GM19324 (cell line): ENCODE measurements around the gene CTTNBP2NL.
"Not testable (repeated sequence)": the region's sequence is repeated elsewhere in the genome, so short reads cannot be mapped to it uniquely, and the experiment has no call there.

ENCODE experiments used
- ATAC-seq: cut with Tn5 transposase; IDR thresholded peaks from one replicate; pipeline ENCODE4 v1.9.1; 2021; ENCODE audit warnings: mild to moderate bottlenecking, moderate library complexity; ENCODE audit not compliant: unreplicated experiment, low FRiP score

CTTNBP2NL gene

GRCh38 chr1:112386024-112386723 is 9.8 kb upstream of the CTTNBP2NL start:
- ATAC-seq = no peak

DNA sequence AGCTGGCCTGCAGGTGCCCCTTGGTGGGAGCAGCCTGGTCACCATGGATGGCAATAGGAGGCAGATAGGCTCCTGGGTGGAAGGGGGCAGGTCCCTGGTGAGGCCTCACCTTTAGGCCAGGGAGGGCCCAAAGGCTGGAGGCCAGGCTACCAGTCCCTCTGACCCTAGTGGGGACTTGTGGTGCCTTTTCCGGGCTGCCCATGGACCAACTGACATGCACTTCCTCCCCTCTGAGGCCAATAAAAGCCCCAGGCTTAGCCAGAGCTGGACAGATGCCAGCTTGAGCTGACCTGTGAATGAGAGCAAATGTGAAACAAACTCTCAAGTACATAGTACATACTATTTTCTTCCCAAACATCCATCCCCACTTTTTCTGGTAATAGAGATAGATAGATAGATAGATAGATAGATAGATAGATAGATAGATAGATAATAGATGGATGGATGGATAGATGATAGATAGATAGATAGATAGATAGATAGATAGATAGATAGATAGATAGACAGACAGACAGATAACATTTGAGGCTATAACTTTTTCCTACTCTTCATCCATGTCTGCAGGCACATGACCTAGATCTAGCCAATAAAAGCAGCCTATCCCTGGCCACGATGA is 9.2 kb upstream of the CTTNBP2NL start:
- ATAC-seq = no peak

- no peak for ATAC-seq
Measured at GRCh38 chr1:112387807-112388206, 8.2 kb upstream of the CTTNBP2NL start.

- no peak for ATAC-seq
Measured at GRCh38 chr1:112388436-112388835, 7.6 kb upstream of the CTTNBP2NL start.

DNA sequence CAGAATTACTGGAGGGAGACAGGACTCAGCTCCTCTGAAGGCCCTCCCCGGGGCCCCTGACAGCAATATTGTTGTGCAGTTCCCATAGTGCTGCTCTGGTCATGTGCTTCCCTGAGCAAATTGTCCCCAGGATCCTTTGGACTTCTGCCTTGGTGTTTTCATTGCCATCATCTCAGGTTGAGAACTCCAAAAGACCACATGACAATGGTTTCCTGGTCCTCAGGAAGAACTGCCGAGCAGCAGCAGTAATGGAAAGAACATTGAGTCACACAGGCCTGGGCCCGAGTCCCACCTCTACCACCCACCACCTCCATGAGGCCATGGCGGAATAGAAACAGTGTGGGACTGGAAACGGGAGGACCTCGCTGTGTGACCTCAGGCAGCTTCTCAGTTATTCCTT is 6.3 kb upstream of the CTTNBP2NL start:
- ATAC-seq = no peak

DNA sequence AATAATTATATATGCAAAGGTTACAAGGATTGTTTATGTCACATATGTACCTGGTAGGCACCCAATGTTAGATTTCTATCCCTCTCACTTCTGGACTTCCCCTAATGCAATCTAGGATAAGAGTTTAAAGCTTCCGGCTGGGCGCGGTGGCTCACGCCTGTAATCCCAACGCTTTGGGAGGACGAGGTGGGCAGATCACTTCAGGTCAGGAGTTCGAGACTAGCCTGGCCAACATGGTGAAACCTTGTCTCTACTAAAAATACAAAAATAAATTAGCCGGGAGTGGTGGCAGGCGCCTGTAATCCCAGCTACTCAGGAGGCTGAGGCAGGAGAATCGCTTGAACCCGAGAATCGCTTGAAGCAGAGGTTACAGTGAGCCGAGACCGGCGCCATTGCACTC is 5.7 kb upstream of the CTTNBP2NL start:
- ATAC-seq = not testable (repeated sequence)

DNA sequence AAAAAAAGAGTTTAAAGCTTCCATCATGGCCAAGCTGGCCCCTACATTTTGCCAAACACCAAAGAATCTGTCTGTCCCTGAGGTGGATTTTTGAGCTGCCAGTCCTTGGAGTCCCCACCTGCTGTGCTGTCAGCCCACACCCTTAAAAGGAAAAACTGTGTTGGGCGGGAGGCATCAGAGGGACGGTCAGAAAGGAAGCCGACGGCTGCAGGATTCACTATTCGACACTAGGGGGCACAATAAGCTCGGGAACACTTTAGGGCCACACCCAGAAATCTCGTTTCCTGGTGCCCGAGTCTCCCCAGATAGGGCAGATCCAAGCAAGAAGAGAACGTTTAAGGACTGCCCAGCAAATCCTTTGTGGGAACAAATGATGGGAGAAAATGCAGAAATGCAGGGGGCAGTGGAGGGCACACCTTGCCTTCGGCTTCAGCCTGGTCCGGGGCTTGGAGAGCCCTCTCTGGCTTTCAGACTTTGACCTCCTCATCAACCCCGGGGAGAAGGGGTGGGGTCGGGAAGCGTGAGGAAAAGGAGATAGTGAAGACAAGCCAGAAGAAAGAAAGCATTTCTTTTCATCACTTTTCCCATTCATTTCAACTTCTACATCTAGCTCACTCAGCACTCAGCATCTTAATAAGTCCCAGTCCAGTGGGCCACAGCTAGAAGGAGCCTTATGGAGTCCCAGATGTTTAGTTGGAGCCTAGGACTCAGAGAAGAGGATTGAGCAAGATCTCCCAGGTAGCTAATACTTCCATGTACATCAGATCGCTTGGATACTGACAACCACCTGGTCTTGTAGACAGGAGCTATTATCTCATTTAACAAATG is 5.0 kb upstream of the CTTNBP2NL start:
- ATAC-seq = peak; percentile 65

- ATAC-seq = no peak
Measured at GRCh38 chr1:112391603-112391940, 4.4 kb upstream of the CTTNBP2NL start.

DNA sequence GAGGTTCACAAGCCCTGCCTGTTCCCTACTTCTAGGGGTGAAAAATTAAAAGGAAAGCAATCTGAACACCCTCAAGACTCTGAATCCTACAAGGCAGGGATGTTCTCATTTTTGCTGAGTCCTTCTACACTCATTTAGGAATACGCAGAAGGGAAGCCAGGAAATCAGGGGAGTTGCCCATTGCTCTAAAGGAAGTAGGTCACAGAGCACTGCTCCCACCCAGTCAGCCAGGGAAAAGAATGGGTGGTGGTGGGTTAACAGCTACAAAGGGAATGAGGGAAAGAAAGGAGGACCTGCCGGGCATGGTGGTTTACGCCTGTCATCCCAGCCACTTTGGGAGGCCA is 2.4 kb upstream of the CTTNBP2NL start:
- ATAC-seq = no peak

- no peak for ATAC-seq
Measured at GRCh38 chr1:112394743-112395062, 1.3 kb upstream of the CTTNBP2NL start.

DNA sequence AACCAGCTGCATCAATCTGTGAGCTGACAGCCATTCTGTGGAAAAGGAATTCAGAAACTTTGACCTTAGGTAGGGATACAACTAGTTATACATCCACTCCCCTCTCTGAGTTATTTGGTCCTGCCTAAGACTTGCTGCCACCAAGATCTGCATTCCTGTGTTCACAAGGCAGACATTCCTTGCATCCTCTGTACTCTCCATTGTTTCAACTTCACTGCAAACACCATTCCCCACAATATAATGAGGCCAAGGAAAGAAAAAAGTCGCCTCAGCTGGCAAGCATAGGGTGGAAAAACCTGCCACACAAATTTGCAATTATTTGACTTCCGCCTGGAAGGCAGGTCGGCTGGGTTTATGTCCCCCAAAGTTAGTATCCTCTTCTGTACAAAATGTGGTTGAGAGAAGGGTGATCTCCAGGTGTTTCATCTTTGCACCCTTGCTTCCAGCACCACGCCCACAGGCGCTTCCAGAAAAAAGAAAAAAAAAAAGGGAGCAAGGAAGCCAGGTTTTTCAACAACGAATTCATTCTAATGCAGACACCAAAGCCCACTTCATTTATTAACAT is 676 bp upstream of the CTTNBP2NL start:
- ATAC-seq = no peak

- ATAC-seq = no peak
Measured at GRCh38 chr1:112396653-112397471, 848 bp downstream of the CTTNBP2NL start.

GRCh38 chr1:112397841-112398240 is 1.8 kb downstream of the CTTNBP2NL start:
- ATAC-seq = no peak

DNA sequence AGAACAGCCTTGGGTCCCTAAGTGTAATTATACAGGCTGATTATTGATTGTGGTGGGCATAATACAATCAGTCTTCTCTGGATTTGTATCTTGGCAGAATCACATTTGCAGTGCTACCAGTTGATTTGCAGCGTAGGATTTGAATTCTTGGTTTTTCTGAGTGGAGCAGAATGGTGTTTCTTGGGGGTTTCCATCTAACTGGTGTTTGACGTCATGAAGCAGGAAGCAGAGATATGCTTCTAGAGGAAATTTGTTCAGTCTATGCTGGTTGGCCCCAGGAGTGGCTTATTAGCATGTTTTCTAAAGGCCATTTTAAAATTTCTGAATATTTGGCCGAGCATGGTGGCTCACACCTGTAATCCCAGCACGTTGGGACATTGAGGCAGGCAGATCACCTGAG is 3.4 kb downstream of the CTTNBP2NL start:
- ATAC-seq = no peak

GRCh38 chr1:112400706-112401105 is 4.7 kb downstream of the CTTNBP2NL start:
- ATAC-seq = not testable (repeated sequence)

DNA sequence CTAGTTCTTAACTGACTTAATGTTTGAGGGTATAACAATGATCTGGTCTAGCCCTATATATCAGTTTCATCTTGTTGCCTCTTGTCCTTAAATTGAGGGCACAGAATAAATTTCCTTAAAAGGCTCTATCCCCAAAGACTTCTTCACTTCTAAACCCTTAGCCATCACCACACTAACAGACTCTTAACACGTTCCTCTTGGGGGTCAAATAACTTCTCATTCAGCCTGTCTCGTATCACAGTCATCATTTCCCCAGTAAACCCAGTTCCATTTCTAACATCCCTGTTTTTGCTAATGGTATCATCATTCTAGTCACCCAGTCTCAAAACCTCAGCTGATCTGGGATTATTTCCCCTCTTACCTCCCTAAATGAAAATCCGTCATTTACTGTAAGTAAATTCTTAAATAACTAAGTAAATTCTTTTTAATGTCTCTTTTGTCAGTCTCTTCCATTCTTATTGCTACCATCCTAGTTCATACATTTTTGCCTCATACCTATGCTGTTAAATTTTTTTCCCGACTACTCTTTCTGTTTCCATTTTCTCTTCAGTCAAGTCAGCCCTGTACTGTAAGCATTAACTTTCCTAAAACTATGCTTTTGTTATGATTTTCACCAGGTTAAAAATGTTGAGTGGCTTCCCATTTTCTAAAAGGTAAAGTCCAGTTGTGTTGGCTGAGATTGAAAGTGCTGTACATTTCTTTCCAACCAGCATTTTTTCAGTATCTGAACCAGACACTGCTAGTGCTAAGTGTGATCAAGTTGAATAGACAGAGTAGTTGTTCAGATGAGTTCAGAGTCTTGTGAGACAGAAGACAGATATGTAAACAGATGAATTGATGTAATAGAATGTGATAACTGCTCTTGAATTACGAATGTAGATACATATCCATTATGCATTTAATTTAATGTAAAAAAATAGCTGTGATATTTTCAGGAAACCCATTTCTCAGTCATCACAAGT is 6.9 kb downstream of the CTTNBP2NL start:
- peak; percentile 41 for ATAC-seq

- ATAC-seq = no peak
Measured at GRCh38 chr1:112406771-112407170, 10.8 kb downstream of the CTTNBP2NL start.

DNA sequence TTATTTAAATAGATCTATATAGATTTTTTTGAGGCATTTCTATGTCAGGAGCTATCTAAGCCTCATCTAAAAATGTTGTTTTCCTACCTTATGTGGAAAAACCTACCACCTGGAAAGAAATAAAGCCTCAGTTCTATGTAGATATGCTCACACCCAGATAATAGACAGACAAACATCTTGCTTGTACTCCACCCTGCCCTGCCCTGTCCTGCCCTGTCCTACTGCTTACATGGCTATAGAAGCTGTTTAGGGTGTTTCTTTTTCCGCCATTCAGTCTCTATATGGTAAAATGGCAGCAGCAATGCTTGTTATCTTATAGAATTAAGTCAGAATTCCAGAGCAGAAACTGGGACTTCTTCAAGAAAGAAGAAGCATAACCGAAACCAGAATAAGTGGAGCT is 13.4 kb downstream of the CTTNBP2NL start:
- ATAC-seq = no peak

GRCh38 chr1:112410673-112411072 is 14.7 kb downstream of the CTTNBP2NL start:
- ATAC-seq = no peak

- ATAC-seq = no peak
Measured at GRCh38 chr1:112417271-112417670, 21.3 kb downstream of the CTTNBP2NL start.
